Brain pericyte (primary cell): ENCODE data around the gene IL4R.
"Not testable (repeated sequence)": the region's sequence is repeated elsewhere in the genome, so short reads cannot be mapped to it uniquely, and the experiment has no call there.

Experiments
- DNase-seq: peaks from one replicate; pipeline ENCODE4 v3.0.0-alpha.2; 2012; ENCODE audit warnings: low read depth, low spot score

Gene IL4R

DNA sequence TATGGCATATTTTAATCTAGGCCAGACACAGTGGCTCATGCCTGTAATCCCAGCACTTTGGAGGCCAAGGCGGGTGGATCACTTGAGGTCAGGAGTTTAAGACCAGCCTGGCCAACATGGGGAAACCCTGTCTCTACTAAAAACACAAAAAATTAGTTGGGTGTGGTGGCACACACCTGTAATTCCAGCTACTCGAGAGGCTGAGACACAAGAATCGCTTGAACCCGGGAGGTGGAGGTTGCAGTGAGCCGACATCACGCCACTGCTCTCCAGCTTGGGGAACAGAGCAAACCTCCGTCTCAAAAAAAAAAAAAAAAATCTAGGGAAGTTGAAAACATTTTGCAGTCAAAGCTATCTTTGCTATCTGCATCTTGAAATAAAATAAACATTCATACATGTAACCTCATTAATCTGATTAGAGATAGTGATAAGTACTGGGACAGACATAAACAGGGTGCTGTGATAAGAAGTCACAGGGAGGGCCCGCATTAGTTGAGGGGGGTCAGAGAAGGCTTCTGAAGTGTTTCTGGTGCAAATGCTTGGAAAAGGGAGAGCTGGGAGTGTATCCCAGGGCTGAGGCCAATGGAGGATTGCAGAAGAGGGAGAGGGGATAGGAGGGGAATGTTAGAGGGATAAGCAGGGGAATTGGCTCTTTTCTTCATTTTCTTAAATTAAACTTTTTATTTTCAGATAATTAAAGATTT is 15.8 kb downstream of the IL4R start:
- not testable (repeated sequence) for DNase-seq

DNA sequence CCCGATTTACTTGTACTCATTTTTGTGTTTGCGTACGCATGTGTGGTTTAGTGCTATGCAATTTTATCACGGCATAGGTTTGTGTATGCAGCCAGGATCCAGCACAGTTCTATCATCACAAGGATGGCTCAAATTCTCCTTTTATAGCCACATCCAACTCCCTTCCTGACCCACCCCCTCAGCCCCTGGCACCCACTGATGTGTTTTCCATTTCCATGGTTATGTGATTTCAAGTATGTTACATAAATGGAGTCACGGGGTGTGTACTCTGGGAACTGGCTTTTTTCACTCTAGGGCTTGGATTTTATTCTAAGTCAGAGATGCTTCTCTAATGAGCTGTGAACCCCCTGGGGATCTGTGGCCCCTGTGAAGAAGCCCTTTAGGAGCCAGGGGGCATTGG is 16.8 kb downstream of the IL4R start:
- peak; percentile 85 for DNase-seq

DNA sequence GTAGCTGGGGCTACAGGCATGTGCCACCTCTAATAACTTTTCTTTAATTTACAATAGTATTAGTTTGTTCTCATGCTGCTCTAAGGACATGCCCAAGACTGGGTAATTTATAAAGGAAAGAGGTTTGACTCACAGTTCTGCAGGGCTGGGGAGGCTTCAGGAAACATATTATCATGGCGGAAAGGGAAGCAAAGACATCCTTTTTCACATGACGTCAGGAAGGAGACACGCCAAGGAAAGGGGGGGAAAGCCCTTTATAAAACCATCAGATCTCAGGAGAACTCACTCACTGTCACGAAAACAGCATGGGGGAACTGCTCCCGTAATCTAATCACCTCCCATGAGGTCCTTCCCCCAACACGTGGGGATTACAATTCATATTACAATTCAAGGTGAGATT is 18.3 kb downstream of the IL4R start:
- no peak for DNase-seq

DNA sequence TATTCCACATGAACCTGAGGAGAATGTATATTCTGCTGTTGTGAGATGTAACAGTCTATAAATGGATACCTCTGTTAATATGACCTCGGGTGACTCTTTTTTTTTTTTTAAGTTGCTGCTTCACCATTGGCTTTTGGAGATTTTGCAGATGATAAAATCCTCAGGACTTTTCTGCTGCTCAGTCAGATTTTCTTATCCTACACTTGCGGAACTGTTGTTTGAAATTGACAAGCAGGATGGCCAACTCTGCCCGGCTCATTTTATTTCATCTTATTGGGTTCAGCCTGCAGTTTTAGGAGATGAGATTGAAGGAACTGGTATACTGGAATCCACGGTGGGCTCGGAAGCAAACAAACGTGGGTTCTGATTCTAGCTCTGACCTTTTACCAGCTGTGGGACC is 19.3 kb downstream of the IL4R start:
- no peak for DNase-seq

DNA sequence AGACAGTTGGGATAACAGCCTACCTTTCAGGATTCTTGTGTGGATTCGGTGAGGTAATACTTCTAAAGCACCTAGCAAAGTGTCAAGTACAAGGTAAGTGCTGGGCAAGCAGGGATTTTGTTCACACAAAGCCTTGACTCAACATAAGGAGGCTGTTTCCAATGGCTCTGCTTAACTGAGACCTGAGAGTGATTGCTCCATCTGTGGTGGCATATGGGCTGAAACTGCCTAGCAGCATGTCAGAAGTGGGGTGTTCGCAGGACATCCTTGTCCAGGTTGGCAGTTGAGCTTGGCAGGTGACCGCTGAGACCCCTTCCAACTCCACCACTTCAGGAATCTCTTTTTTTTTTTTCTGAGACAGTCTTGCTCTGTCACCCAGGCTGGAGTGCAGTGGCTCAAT is 19.8 kb downstream of the IL4R start:
- no peak for DNase-seq

DNA sequence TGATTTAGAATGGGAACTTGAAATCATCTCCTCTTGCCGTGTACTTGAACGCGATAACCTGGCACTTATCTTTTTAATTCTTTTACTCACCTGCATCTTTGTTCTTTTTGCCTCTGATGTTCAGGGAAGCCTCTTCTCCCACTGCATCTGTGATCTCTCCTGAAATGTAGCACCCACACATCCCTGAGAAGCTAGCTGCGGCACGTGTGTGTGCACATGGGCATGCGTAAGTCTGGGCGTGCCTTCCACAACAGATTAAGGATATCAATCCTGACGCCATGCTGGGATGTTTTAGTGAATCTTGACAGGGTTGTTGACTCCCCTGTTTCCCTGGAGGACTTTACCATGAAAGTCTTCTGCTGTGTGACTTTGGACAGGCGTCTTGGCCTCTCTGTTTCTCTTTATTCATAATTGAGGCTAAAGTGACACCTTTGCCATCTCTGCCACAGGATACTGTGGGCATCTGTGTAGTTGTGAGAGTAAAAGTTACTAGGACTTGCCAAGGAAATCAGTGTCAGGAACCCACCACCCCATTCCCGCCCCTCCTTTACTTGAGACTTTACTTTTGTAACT is 20.5 kb downstream of the IL4R start:
- DNase-seq = no peak

DNA sequence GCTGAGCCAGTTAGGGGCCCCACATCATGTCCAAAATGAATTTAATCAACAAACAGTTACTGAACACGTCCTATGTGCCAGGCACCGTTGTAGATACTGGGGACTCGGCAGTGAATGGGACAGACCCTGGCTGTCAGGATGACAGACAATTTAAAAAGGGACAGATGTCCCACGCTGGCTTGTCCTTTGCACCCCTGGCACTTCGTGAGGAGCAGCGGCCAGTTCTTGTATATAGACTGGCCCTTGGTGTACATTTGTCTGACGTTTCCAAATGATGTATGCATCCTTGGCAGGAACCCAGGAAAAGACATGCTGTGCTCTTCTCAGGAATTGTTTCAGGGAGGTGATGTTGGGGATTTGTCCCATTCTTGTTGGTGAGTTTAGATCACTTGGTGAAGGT is 21.1 kb downstream of the IL4R start:
- peak; percentile 64 for DNase-seq

DNA sequence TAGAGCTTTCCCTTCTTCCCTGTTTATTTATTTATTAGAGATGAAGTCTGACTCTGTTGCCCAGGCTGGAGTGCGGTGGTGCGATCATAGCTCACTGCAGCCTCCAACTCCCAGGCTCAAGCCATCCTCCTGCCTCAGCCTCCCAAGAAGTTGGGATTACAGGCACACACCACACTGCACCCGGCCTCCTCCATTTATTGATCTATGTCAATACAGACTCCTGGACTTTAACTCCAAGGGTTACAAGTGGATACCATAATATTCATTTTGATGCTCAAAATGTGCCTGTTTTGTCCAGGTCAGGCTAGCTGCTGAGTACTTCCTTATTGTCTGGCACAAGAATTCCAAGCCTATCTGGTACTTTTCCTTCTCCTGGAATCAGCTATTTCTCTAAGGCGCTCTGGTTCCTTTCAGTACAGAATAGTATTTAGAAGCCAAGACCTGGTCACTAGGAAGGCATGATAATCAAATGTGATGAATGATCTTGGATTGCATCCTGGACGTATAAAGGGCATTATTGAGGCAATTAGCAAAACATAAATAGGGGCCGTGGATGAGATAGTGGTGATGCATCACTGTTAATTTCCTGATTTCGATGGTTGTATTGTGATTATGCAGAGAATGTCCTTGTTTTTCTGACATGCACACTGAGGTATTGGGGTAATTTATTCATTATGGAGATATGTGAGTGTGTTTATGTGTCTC is 21.7 kb downstream of the IL4R start:
- no peak for DNase-seq

DNA sequence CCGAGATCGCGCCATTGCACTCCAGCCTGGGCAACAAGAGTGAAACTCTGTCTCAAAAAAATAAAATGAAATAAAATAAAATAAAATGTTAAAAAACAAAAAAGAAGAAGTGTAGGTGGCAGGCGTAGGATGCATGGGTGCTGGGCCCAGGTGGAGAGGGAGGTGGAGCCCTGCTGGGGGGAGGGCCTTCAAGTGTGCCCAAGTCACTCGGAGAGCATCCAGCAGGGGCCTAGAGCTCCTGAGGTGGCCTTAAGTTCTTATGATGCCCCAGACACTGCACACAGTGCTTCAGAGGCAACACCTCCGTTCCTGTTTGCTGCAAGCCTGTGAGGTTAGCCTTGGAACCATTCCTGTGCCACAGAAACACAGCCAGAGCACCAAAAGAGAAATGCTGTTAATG is 23.2 kb downstream of the IL4R start:
- DNase-seq = no peak

DNA sequence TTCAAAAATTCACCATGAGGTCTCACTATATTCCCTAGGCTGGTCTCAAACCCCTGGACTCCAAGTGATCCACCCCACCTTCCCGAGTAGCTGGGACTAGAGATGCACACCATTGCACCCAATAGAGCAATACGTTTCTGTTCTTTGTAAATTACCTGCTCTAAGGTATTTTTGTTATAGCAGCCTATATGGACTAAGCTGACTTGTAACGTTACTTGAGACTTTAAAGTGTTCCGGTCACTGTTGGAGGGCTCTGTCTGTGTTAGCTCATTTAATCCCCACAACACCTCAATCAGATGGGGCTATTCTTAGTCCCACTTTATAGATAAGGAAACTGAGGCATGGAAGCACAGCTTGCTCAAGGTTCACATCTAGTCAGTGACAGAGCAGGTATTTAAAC is 25.4 kb downstream of the IL4R start:
- DNase-seq = no peak

DNA sequence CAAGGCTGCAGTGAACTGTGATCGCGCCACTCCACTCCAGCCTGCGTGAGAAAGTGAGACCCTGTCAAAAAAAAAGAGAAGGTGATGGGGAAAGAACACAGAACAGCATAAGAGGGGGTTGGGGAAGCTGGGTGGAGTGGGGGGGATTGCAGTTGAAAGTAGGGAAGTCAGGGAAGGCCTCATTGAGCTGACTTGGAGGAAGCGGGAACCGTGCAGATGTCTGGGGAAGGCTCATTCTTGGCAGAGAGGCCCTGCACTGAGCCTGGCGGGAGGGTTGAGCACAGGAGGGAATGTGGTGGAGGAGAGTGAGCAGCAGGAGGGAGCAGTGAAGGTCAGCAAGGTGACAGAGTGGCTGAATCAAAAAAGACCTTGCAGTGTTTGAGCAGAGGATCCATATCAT is 26.9 kb downstream of the IL4R start:
- DNase-seq = no peak

DNA sequence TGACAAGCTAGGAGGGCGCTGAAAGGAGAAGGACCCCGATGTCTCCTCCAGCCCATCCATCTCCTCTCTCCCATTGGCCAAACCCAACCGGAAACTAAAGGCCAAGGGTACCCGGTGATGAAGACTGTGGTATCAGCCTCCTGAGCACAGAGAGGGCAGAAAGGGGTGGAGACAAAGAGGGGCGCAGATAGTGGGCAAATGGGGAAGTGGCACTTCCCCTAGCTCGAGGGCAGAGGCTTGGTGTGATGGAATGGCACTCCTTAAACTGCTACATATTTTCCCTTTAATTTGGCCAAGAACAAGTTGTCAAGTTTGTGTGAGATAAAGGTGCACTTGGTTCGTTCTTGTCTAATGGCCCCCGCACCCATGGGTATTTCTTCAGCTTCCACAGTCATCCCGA is 27.8 kb downstream of the IL4R start:
- DNase-seq = no peak

DNA sequence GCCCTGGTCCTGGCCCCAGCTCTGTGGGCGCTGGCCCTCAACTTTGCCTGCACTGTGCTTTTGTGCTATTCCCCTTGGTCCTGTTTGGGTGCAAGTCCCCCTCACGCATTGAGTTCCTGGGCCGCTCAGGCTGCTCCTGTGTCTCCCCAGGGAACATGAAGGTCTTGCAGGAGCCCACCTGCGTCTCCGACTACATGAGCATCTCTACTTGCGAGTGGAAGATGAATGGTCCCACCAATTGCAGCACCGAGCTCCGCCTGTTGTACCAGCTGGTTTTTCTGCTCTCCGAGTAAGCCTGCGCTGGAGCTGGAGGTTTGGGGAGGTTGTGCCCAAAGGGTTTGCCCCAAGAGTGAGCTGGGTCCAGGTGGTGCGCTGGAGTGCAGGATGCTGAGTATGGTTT is 28.2 kb downstream of the IL4R start:
- no peak for DNase-seq

DNA sequence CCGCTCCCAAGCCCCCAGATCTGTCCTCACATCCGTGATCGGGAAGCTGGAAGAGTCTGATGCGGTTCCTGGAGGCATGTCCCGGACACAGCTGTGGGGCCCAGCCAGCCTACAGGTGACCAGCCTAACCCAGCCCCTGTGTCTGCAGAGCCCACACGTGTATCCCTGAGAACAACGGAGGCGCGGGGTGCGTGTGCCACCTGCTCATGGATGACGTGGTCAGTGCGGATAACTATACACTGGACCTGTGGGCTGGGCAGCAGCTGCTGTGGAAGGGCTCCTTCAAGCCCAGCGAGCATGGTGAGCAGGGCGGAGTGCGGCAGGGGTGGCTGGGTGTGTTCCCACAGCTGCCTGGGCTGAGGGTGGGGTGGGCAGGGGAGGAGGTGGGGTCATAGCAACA is 30.9 kb downstream of the IL4R start:
- DNase-seq = no peak

DNA sequence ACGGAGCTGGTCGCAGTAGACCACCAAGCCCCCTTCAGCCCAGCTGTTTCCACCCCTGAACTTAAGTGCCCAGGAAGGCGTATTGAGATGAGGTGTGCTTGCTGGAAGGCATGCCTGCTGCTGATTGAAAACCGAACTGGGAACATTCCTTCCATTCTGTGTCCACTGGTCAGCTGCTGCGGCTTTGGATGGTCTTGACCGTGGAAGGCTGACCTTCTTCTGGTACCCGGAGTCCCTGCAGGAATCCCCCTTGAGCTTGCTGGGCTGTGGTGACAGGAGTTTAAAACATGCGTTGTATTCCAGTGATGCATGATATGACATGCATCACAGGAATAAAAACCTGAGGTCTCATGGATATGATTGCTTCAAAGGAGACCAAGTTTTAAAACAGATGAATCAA is 31.4 kb downstream of the IL4R start:
- no peak for DNase-seq

DNA sequence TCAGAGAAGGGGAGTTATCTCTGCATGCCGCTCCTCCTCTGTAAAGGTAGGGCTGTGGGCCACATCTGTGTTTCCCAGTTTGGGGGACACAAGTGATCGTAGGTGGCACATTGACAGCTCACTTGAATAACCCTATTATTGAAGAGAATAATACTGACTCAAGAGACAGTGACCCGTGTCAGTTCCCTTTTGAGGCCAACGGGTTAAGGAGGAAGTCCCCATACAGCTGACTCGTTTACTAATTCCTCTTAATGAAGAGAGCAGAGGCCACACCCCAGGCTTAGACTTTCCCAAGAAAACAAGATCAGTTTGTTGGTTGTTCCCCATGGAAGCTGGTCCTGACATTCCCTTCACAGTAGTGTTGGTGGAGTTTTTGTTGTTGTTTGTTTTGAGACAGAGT is 33.0 kb downstream of the IL4R start:
- no peak for DNase-seq

DNA sequence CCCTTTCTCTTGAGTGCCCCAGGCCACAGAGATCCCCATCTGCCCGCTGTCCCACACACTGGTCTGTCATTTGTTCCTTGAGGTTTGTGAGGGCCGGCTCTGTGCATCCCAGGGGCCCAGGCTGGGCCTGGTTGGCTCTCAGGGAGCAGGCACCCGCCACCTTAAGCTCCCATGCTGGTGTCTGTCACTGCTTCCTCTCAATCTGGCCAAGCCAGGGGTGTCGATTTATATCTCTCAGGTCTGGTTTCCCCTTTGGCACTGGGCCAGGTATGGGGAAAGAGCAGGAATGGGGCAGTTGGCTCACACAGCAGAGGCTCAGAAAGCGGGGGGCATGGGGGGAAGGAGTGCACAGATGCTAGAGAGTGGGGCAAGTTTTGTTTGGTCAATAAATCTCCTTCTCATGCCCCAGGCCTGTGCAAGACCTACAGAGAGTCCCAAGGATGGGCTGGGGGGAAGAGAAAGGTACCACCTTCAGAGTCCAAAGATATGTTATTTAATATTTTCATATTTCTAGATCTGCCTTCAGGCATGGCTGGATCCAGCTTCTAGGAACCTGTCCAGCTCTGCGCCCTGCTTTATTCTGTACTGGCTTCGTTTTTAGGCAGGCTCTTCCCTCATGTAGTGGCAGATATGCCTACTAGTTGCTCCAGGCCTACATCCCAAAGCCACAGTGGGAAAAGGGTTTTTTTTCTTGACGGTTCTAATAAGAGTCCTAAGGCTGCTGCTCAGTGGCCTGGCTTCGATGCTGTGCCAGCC is 34.3 kb downstream of the IL4R start:
- DNase-seq = no peak

DNA sequence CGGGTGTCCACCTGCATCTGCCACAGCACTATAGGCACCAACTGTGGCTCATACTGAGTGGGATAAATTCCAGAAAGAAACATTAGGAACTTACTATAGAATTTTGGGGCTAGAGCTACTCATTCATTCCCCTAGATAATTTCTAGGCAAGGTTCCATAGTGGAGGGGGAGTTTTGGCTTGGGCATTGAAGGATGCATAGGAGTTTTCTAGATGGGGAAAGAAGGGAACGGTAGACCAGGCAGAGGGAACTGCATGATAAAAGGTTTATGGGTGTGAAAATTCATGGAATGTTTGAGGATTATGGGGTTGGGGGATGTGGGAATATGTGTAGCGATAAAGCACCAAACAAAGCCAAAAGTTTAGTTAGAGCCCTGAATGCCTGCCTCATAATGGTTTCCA is 35.5 kb downstream of the IL4R start:
- no peak for DNase-seq

DNA sequence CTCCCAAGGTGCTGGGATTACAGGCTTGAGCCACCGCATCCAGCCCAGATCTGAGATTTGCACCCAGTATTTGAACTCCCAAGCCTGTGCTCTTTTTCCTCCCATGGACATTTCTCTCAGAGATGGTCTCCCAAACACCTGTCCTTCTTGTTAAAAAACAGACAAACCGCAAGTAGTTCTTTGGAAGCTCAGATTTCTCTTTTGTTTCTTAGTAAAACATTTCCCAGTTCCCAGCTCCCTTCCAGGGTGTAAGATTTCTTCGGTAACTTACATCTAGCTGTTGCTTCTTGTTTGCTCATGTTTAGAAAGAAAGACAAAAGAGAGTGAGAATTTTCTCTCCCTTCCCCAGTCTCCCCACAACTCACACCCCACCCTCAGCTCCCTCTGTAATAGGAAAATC is 36.2 kb downstream of the IL4R start:
- DNase-seq = no peak

DNA sequence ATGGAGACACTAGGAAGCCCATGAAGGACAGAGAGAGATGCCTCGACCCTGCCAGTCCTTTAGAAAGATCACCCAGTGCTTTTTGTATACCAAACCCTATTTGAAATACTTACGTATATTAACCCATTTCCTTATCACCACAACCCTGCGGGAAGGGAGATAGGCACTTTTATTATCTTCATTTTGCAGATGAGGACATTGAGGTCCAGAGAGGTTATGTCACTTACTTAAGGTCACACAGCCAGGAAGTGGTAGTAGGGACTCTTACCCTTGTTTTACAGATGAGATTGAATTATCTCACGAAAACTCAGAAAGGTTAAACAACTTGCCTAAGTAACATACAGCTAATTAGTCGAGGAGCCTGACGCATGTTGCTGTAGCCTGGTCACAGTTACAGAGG is 38.2 kb downstream of the IL4R start:
- no peak for DNase-seq

DNA sequence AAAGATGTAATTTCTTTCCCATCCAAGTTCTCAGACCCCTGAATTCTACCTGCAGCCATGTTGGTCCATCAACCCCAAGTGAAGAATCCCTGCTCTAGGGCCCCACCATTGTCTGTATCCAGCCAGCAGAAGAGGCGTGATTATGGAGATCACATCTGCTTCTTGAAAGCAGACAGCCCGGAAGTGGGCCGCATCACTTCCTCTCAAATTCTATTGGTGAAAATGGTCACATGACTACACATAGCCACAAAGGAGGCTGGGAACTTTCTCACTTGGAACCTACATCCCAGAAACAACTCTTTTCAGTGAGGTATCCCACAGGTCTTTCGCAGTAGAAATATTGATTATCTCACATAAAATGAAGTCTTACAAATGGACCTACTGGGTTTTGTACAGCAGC is 40.1 kb downstream of the IL4R start:
- DNase-seq = no peak

DNA sequence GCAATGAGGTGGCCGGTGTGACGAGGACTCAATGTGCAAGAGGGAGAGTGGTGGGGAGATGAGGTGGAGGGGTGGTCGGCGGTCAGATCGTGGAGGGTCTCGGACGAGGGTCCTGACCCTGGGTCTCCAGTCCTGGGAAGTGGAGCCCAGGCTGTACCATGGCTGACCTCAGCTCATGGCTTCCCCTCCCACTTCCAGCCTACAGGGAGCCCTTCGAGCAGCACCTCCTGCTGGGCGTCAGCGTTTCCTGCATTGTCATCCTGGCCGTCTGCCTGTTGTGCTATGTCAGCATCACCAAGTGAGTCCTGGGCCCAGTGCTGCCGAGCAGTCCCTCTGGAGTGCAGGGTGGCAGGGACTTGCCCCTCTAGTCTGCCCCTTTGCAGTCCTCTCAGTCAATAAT is 41.8 kb downstream of the IL4R start:
- DNase-seq = no peak

DNA sequence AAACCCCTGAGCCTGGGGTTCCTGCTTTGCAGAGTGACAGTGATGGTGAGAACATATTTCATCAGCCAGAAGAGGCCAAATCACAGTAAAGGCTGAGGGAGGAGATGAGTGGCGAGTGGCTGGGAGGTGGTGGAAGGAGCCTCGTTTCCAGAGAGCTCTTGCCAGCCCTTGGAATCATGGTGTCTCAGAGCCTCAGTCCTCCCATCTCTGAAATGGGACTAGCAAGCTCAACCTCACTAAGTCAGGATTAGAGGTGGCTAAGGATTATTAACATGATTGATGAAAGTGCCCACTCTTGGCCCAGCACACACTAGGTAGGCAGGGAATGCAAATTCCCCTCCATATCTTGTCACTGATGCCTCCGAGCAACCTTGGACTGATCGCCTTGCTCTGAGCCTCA is 43.0 kb downstream of the IL4R start:
- no peak for DNase-seq
